OCI-LY7 (cell line): ENCODE data around the gene SLC1A4.

Experiments
- CTCF ChIP-seq: fragments of 200-600 bp; sonication (generic); conservative IDR thresholded peaks from 2 replicates; pipeline ENCODE4 v1.5.1; 2014; ENCODE audit warnings: mild to moderate bottlenecking, antibody characterized with exemption, low read length, moderate library complexity, mixed read lengths
- EZH2phosphoT487 ChIP-seq: fragments of 200-600 bp; sonication (generic); IDR thresholded peaks from 2 replicates; pipeline ENCODE4 v1.6.1; 2018; ENCODE audit warnings: low read depth, borderline replicate concordance, mild to moderate bottlenecking, mixed run types, antibody characterized with exemption, low read length, moderate library complexity, mixed read lengths

GRCh38 chr2:64951306-64951953 lies 37.8 kb upstream of the SLC1A4 start:
- TF ChIP-seq CTCF (no peak), EZH2phosphoT487 (no peak)
